ENCODE data around the gene HAUS7.

- TF ChIP-seq POLR2A (IDR thresholded peaks at IDR 0.05): no peak
- TF ChIP-seq CTCF (IDR thresholded peaks at IDR 0.05): no peak
These were observed 64.4 kb downstream of the HAUS7 start for GRCh38 chrX:153406011-153406410.
